GM18907 (cell line): Measurements from ENCODE around the gene PLXNA4.

Experiments
- ATAC-seq: cut with Tn5 transposase; IDR thresholded peaks from one replicate; pipeline ENCODE4 v1.9.1; 2021; ENCODE audit warnings: mild to moderate bottlenecking, moderate library complexity; ENCODE audit not compliant: unreplicated experiment

The PLXNA4 gene

GRCh38 chr7:132102942-132103341 lies 473.3 kb downstream of the PLXNA4 start:
- ATAC-seq: no peak

GRCh38 chr7:132102391-132102790 lies 473.9 kb downstream of the PLXNA4 start:
- ATAC-seq: no peak

GRCh38 chr7:132100981-132101380 lies 475.3 kb downstream of the PLXNA4 start:
- no peak for ATAC-seq

GRCh38 chr7:132100483-132100882 lies 475.8 kb downstream of the PLXNA4 start:
- no peak for ATAC-seq

- no peak for ATAC-seq
Measured at GRCh38 chr7:132099163-132099562, 477.1 kb downstream of the PLXNA4 start.

GRCh38 chr7:132098327-132098726 lies 477.9 kb downstream of the PLXNA4 start:
- no peak for ATAC-seq

- no peak for ATAC-seq
Measured at GRCh38 chr7:132097550-132098134, 478.6 kb downstream of the PLXNA4 start.

- ATAC-seq: no peak
Measured at GRCh38 chr7:132095111-132095765, 481.0 kb downstream of the PLXNA4 start.

- no peak for ATAC-seq
Measured at GRCh38 chr7:132092106-132092505, 484.2 kb downstream of the PLXNA4 start.

GRCh38 chr7:132091706-132092105 lies 484.6 kb downstream of the PLXNA4 start:
- ATAC-seq: no peak

GRCh38 chr7:132090444-132090843 lies 485.8 kb downstream of the PLXNA4 start:
- ATAC-seq: no peak

- no peak for ATAC-seq
Measured at GRCh38 chr7:132089356-132089755, 486.9 kb downstream of the PLXNA4 start.

GRCh38 chr7:132087421-132087820 lies 488.8 kb downstream of the PLXNA4 start:
- ATAC-seq: no peak

GRCh38 chr7:132084776-132085388 lies 491.4 kb downstream of the PLXNA4 start:
- ATAC-seq: no peak

- ATAC-seq: no peak
Measured at GRCh38 chr7:132083537-132084123, 492.6 kb downstream of the PLXNA4 start.

GRCh38 chr7:132083126-132083525 lies 493.1 kb downstream of the PLXNA4 start:
- ATAC-seq: no peak

GRCh38 chr7:132082394-132082793 lies 493.9 kb downstream of the PLXNA4 start:
- ATAC-seq: no peak

GRCh38 chr7:132081686-132082085 lies 494.6 kb downstream of the PLXNA4 start:
- no peak for ATAC-seq

- no peak for ATAC-seq
Measured at GRCh38 chr7:132080967-132081668, 495.2 kb downstream of the PLXNA4 start.

GRCh38 chr7:132080467-132080866 lies 495.8 kb downstream of the PLXNA4 start:
- ATAC-seq: no peak
